ENCODE measurements around the gene ROR1.

The ROR1 gene

GRCh38 chr1:63894627-63895265 lies 120.9 kb downstream of the ROR1 start:
- Mint-ChIP-seq H3K4me1 (ENCODE audit: low read depth) (no peaks in the 10 kb centered on the region), H3K9me3 (no peaks in the 10 kb centered on the region), H3K27ac (no peak overlapping the region), H3K36me3 (ENCODE audit: low read depth) (no peaks in the 10 kb centered on the region), H3K27me3 (peaks cover 20% of the 10 kb centered on the region), H3K4me3 (no peak overlapping the region)
- no peak for DNase-seq

DNA sequence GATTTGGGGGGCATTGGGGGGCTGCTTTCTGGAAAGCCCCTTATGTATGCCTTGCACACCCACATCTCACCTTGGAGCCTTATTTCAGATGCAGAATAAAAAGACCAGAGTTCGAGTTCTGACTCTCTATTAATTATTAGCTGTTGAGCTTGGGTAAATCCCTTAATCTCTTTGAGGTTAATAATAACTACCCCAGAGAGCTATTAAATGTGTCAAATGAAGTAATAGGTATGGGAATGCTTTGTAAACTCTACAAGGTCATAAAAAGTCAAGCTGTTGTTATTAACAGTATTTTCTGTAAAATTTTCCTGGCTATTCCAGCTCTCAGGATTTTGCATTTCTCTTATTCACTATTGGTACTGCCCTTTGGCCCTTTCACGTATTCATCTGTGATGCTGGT lies 122.9 kb downstream of the ROR1 start:
- no peak for DNase-seq
- H3K4me3 Mint-ChIP-seq = no peak overlapping the region
- no peak overlapping the region for H3K27ac Mint-ChIP-seq
- no peaks in the 10 kb centered on the region for H3K9me3 Mint-ChIP-seq
- H3K4me1 Mint-ChIP-seq (ENCODE audit: low read depth) = no peaks in the 10 kb centered on the region
- no peaks in the 10 kb centered on the region for H3K36me3 Mint-ChIP-seq (ENCODE audit: low read depth)
- H3K27me3 Mint-ChIP-seq = peaks cover 20% of the 10 kb centered on the region

- Mint-ChIP-seq H3K9me3 (no peaks in the 10 kb centered on the region), H3K27me3 (peaks cover 22% of the 10 kb centered on the region), H3K4me3 (no peak overlapping the region), H3K36me3 (ENCODE audit: low read depth) (no peaks in the 10 kb centered on the region), H3K27ac (no peak overlapping the region), H3K4me1 (ENCODE audit: low read depth) (no peaks in the 10 kb centered on the region)
- no peak for DNase-seq
Measured at GRCh38 chr1:63898428-63899196, 124.8 kb downstream of the ROR1 start.

DNA sequence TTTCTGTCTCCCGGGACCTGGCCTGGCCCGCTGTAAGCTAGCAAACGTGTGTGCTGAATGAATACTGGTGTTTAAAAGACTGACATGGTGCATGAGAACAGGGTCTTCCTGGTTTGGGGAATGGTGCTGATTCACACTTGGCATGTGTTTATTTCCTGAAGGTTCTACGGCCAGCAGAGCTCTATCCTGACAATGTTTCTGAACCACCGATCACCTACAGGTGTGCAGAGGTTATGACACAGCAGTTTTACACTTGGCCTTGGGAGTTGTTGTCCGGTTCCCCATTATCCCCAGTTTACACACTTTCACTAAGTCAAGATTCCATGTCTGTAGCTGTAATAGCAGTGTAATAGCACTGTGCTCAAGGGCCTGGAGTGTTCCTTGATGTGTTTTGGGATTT lies 127.3 kb downstream of the ROR1 start:
- no peak for DNase-seq

GRCh38 chr1:63902844-63903589 lies 129.2 kb downstream of the ROR1 start:
- H3K27me3 Mint-ChIP-seq = peaks cover 5% of the 10 kb centered on the region
- no peak for DNase-seq

More for the DNA sequence above, 127.3 kb downstream of the ROR1 start:
- Mint-ChIP-seq H3K36me3 (ENCODE audit: low read depth) (no peaks in the 10 kb centered on the region), H3K27me3 (peaks cover 16% of the 10 kb centered on the region), H3K9me3 (no peaks in the 10 kb centered on the region), H3K27ac (no peak overlapping the region), H3K4me1 (ENCODE audit: low read depth) (no peaks in the 10 kb centered on the region), H3K4me3 (no peak overlapping the region)

DNA sequence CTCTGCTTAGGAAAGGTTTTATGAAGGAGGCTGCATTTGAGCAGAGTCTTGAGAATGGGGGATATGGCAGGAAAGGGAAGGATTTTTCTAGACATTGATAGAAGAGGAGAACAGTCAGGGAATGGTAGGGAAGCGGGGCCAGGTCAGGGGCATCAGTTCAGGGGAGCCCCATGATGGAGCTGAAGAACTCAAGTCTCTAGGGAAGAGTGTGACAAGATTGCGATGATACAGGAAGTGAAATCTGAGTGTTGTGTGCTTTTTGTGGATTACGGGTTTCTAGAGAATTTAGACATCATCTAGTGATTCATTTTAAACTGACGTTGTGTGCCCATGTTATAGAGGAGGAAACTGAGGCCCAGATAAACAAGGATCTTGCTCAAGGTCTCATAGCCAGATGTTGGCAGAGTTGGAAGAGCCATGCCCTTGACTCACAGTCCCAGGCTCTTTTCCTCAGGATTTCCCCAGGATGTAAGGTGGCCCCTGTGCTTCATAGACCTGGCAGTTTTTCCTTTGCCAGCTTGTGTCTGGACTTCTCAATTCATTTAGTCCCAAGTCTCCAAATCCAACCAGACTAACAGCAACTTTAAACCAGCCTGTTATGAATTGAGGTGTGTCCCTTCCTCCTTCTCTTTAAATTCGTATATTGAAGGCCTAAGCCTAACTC lies 130.3 kb downstream of the ROR1 start:
- no peaks in the 10 kb centered on the region for H3K36me3 Mint-ChIP-seq (ENCODE audit: low read depth)
- H3K27ac Mint-ChIP-seq = no peak overlapping the region
- no peaks in the 10 kb centered on the region for H3K9me3 Mint-ChIP-seq
- no peak for DNase-seq
- H3K4me1 Mint-ChIP-seq (ENCODE audit: low read depth) = no peaks in the 10 kb centered on the region
- peaks cover 2% of the 10 kb centered on the region for H3K27me3 Mint-ChIP-seq
- H3K4me3 Mint-ChIP-seq = no peak overlapping the region

More at GRCh38 chr1:63902844-63903589, 129.2 kb downstream of the ROR1 start:
- Mint-ChIP-seq H3K9me3 (no peaks in the 10 kb centered on the region), H3K4me1 (ENCODE audit: low read depth) (no peaks in the 10 kb centered on the region), H3K36me3 (ENCODE audit: low read depth) (no peaks in the 10 kb centered on the region), H3K4me3 (no peak overlapping the region), H3K27ac (no peak overlapping the region)

DNA sequence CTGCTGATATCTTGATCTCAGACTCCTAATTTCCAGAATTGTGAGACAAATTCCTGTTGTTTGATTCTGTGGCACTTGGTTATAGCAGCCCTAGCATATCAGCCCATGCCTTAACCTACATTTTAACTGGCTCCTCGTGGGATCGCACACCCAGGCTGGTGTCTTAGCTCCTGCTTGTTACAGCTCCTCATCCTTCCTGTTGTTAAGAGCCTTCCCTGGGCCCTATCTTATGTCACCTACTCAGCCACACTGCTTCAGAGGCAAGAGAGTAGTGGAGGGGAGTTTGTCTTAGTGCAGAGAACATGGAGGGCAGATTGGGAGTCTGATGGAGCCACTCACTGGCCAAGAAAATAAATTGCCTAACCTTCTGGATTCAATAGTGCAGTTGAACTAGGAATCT lies 131.0 kb downstream of the ROR1 start:
- Mint-ChIP-seq H3K27ac (no peak overlapping the region), H3K4me3 (no peak overlapping the region), H3K9me3 (no peaks in the 10 kb centered on the region), H3K36me3 (ENCODE audit: low read depth) (no peaks in the 10 kb centered on the region), H3K4me1 (ENCODE audit: low read depth) (no peaks in the 10 kb centered on the region), H3K27me3 (peaks cover 2% of the 10 kb centered on the region)
- no peak for DNase-seq

GRCh38 chr1:63906047-63906704 lies 132.4 kb downstream of the ROR1 start:
- H3K4me3 Mint-ChIP-seq = no peak overlapping the region
- no peak for DNase-seq
- no peaks in the 10 kb centered on the region for H3K36me3 Mint-ChIP-seq (ENCODE audit: low read depth)
- no peaks in the 10 kb centered on the region for H3K4me1 Mint-ChIP-seq (ENCODE audit: low read depth)
- no peak overlapping the region for H3K27ac Mint-ChIP-seq
- peaks cover 5% of the 10 kb centered on the region for H3K27me3 Mint-ChIP-seq
- H3K9me3 Mint-ChIP-seq = no peaks in the 10 kb centered on the region

DNA sequence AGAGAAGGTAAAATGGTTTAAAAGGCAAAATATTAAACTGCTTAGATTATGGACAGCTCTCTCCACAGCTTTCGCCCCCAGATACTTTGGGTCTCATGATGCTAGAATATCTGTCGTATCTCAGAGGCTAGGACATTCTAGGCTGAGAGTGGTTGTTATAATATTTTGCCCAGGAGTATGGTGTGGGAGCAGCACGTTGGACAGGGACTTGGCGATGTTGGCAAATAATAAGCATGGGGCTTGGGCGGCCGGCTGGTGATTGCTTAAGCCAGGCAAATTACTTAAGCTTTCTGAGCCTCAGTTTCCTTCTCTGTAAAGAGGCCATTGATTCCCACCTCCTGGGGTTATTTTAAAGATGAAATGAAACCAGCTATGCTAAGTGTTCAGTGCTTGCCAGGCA lies 133.2 kb downstream of the ROR1 start:
- no peak for DNase-seq
- H3K36me3 Mint-ChIP-seq (ENCODE audit: low read depth) = no peaks in the 10 kb centered on the region
- H3K4me1 Mint-ChIP-seq (ENCODE audit: low read depth) = no peaks in the 10 kb centered on the region
- H3K9me3 Mint-ChIP-seq = no peaks in the 10 kb centered on the region
- H3K27ac Mint-ChIP-seq = no peak overlapping the region
- H3K27me3 Mint-ChIP-seq = peaks cover 11% of the 10 kb centered on the region
- H3K4me3 Mint-ChIP-seq = no peak overlapping the region

- H3K9me3 Mint-ChIP-seq = no peaks in the 10 kb centered on the region
- H3K27me3 Mint-ChIP-seq = peaks cover 15% of the 10 kb centered on the region
- no peaks in the 10 kb centered on the region for H3K36me3 Mint-ChIP-seq (ENCODE audit: low read depth)
- H3K4me1 Mint-ChIP-seq (ENCODE audit: low read depth) = no peaks in the 10 kb centered on the region
- DNase-seq = no peak
- H3K4me3 Mint-ChIP-seq = no peak overlapping the region
- no peak overlapping the region for H3K27ac Mint-ChIP-seq
Measured at GRCh38 chr1:63908016-63908415, 134.2 kb downstream of the ROR1 start.

GRCh38 chr1:63909526-63909925 lies 135.7 kb downstream of the ROR1 start:
- no peaks in the 10 kb centered on the region for H3K36me3 Mint-ChIP-seq (ENCODE audit: low read depth)
- no peak overlapping the region for H3K27ac Mint-ChIP-seq
- no peak overlapping the region for H3K4me3 Mint-ChIP-seq
- peaks cover 20% of the 10 kb centered on the region for H3K27me3 Mint-ChIP-seq
- H3K9me3 Mint-ChIP-seq = no peaks in the 10 kb centered on the region
- no peak for DNase-seq
- H3K4me1 Mint-ChIP-seq (ENCODE audit: low read depth) = no peaks in the 10 kb centered on the region

- no peaks in the 10 kb centered on the region for H3K36me3 Mint-ChIP-seq (ENCODE audit: low read depth)
- no peaks in the 10 kb centered on the region for H3K4me1 Mint-ChIP-seq (ENCODE audit: low read depth)
- H3K9me3 Mint-ChIP-seq = no peaks in the 10 kb centered on the region
- no peak overlapping the region for H3K4me3 Mint-ChIP-seq
- no peak for DNase-seq
- H3K27ac Mint-ChIP-seq = no peak overlapping the region
- peaks cover 22% of the 10 kb centered on the region for H3K27me3 Mint-ChIP-seq
Measured at GRCh38 chr1:63911049-63911448, 137.2 kb downstream of the ROR1 start.

GRCh38 chr1:63912643-63913042 lies 138.8 kb downstream of the ROR1 start:
- Mint-ChIP-seq H3K36me3 (ENCODE audit: low read depth) (no peaks in the 10 kb centered on the region), H3K9me3 (no peaks in the 10 kb centered on the region), H3K4me1 (ENCODE audit: low read depth) (no peaks in the 10 kb centered on the region), H3K4me3 (no peak overlapping the region), H3K27me3 (peaks cover 22% of the 10 kb centered on the region), H3K27ac (no peak overlapping the region)
- DNase-seq = no peak

DNA sequence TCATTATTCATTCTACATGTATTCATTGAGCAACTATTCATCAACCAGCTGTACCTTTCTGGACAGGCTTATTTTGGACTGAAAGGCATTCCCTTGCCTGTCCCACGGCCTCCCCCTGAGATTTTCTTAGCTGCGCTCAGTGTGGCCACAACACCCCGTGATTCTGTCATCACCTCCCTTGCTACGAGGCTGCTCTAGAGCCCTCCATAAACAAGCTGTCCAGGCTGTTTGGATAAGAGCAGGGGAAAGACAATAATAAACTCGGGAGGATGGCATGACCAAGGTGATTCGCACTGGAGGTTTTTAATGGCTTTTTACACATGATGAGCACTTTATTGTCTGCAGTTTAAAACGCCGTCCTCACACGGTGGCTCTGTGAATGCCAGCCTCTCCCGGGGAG lies 139.7 kb downstream of the ROR1 start:
- Mint-ChIP-seq H3K27ac (no peak overlapping the region), H3K9me3 (no peaks in the 10 kb centered on the region), H3K36me3 (ENCODE audit: low read depth) (no peaks in the 10 kb centered on the region), H3K27me3 (peaks cover 25% of the 10 kb centered on the region), H3K4me1 (ENCODE audit: low read depth) (no peaks in the 10 kb centered on the region), H3K4me3 (no peak overlapping the region)
- no peak for DNase-seq

Data from activated T-cell treated with anti-CD3 and anti-CD28 coated beads, Interleukin-2, amount 50 U/mL, for 24 hours (primary cell).